Measurements from ENCODE around the gene FOXP1. TPM values are rescaled to one million over a fixed set of nuclear protein-coding genes. Genes with fewer than 3 reads are reported as not detected.

Gene FOXP1
- total and polyA plus RNA-seq, 9 of the 15 experiments (the other 6 are each of a cell fraction or from before 2014, with no cell fraction given): 7.7 to 34.5 (median 13.7) TPM

- WGBS (ENCODE audit: insufficient coverage, low coverage, missing lambda C conversion rate): 17% methylated on average over 1 of the region's 3 CpGs
- no peak overlapping the region for H3K27ac ChIP-seq (ENCODE audit: extremely low read depth, low read depth, low read length)
- no peaks in the 10 kb centered on the region for H3K79me2 ChIP-seq (ENCODE audit: control insufficient read depth, insufficient read depth, low read length)
- no peaks in the 10 kb centered on the region for H3K36me3 ChIP-seq (ENCODE audit: control insufficient read depth, insufficient read depth, low read length)
- H3K9me3 ChIP-seq (replicated peaks; ENCODE audit: control insufficient read depth, insufficient read depth, low read depth, low read length): peaks cover 4% of the 10 kb centered on the region; the same call in 1 of the 2 replicates
- ChIA-PET CTCF (ENCODE audit: low intra/inter-chr PET ratio) (no interaction called here), POLR2A (no interaction called here)
- TF ChIP-seq ZNF41 (CRISPR knock-in tag; conservative IDR thresholded peaks at IDR 0.05): no peak
- H3K4me2 ChIP-seq (ENCODE audit: insufficient read depth, low read length): no peak overlapping the region
- no TSS peak for BruUV-seq (replicated peaks)
- no peak for DNase-seq (ENCODE audit: extremely low read depth in 1 of 4, low spot score in 3 of 4)
- H3K9me1 ChIP-seq (ENCODE audit: control insufficient read depth, insufficient read depth, low read length): no peaks in the 10 kb centered on the region
- in situ Hi-C loops (cut with MboI): no loop called here
- no peak overlapping the region for H3K9ac ChIP-seq (ENCODE audit: insufficient read depth in 1 of 2, low read depth in 2 of 2, low read length in 2 of 2)
- no peak overlapping the region for H2AFZ ChIP-seq (ENCODE audit: low read depth, low read length)
- no peaks in the 10 kb centered on the region for H4K20me1 ChIP-seq (replicated peaks; ENCODE audit: control insufficient read depth, insufficient read depth, low read length)
- no peak overlapping the region for H3K4me3 ChIP-seq
- no peak for ATAC-seq
- H3K4me1 ChIP-seq (replicated peaks in 1 of 2; ENCODE audit: control insufficient read depth in 2 of 2, insufficient read depth in 2 of 2, low read length in 2 of 2): no peaks in the 10 kb centered on the region
- intact Hi-C loops (cut with micrococcal nuclease): no loop called here
- no peak for FAIRE-seq
- peaks cover 4 to 27% of the 10 kb centered on the region in 2 experiments; a peak in 3 of 5 replicates for H3K27me3 ChIP-seq (ENCODE audit: control insufficient read depth in 2 of 2, insufficient read depth in 2 of 2, low read length in 2 of 2)
These were observed 31.3 kb upstream of the FOXP1 start for GRCh38 chr3:71614869-71615268.

GRCh38 chr3:71614426-71614825, 30.9 kb upstream of the FOXP1 start:
- 38% methylated on average over 4 of the region's 5 CpGs for WGBS (ENCODE audit: insufficient coverage, low coverage, missing lambda C conversion rate)
- no peaks in the 10 kb centered on the region for H3K4me1 ChIP-seq (replicated peaks in 1 of 2; ENCODE audit: control insufficient read depth in 2 of 2, insufficient read depth in 2 of 2, low read length in 2 of 2)
- no peak overlapping the region for H3K9ac ChIP-seq (ENCODE audit: insufficient read depth in 1 of 2, low read depth in 2 of 2, low read length in 2 of 2)
- DNase-seq (ENCODE audit: extremely low read depth in 1 of 4, low spot score in 3 of 4): no peak
- ATAC-seq: no peak
- H3K4me3 ChIP-seq: no peak overlapping the region
- H3K9me1 ChIP-seq (ENCODE audit: control insufficient read depth, insufficient read depth, low read length): no peaks in the 10 kb centered on the region
- peaks cover 4% of the 10 kb centered on the region; the same call in 1 of the 2 replicates for H3K9me3 ChIP-seq (replicated peaks; ENCODE audit: control insufficient read depth, insufficient read depth, low read depth, low read length)
- BruUV-seq (replicated peaks): no TSS peak
- TF ChIP-seq CGGBP1 (CRISPR knock-in tag; IDR thresholded peaks at IDR 0.05): no peak
- TF ChIP-seq MLX (CRISPR knock-in tag; conservative IDR thresholded peaks at IDR 0.05): no peak
- TF ChIP-seq MCM7 (IDR thresholded peaks at IDR 0.05): no peak
- TF ChIP-seq HSF4 (CRISPR knock-in tag; IDR thresholded peaks at IDR 0.05; ENCODE audit: borderline replicate concordance): no peak
- no peak for TF ChIP-seq KLF10 (CRISPR knock-in tag; IDR thresholded peaks at IDR 0.05)
- TF ChIP-seq BRCA1 (IDR thresholded peaks at IDR 0.05): no peak
- no peak for TF ChIP-seq BRCA1 (CRISPR knock-in tag; IDR thresholded peaks at IDR 0.05)
- no peak for TF ChIP-seq RBM14 (IDR thresholded peaks at IDR 0.05; ENCODE audit: borderline replicate concordance, insufficient read depth, low read depth, low read length)
- TF ChIP-seq DDX20 (tag; IDR thresholded peaks at IDR 0.05; ENCODE audit: low read depth): no peak
- no peak overlapping the region for H3K4me2 ChIP-seq (ENCODE audit: insufficient read depth, low read length)
- FAIRE-seq: no peak
- H3K79me2 ChIP-seq (ENCODE audit: control insufficient read depth, insufficient read depth, low read length): no peaks in the 10 kb centered on the region
- H3K27me3 ChIP-seq (ENCODE audit: control insufficient read depth in 2 of 2, insufficient read depth in 2 of 2, low read length in 2 of 2): peaks cover 4 to 24% of the 10 kb centered on the region in 2 experiments; a peak in 2 of 5 replicates
- intact Hi-C loops (cut with micrococcal nuclease) (no loop called here), in situ Hi-C loops (cut with MboI) (no loop called here)
- POLR2A ChIA-PET: no interaction called here
- no peaks in the 10 kb centered on the region for H3K36me3 ChIP-seq (ENCODE audit: control insufficient read depth, insufficient read depth, low read length)
- H3K27ac ChIP-seq (ENCODE audit: extremely low read depth, low read depth, low read length): no peak overlapping the region
- H2AFZ ChIP-seq (ENCODE audit: low read depth, low read length): no peak overlapping the region
- CTCF ChIA-PET (ENCODE audit: low intra/inter-chr PET ratio): no interaction called here
- no peaks in the 10 kb centered on the region for H4K20me1 ChIP-seq (replicated peaks; ENCODE audit: control insufficient read depth, insufficient read depth, low read length)
